HEK293 (cell line): ENCODE data around the gene PHLDB3.

Experiments used
- BCL11A ChIP-seq: fragments of 450-650 bp; formaldehyde crosslinking; IDR thresholded peaks from 2 replicates; pipeline ENCODE4 v1.5.1; 2016; ENCODE audit warnings: low read depth, missing biosample characterization, missing genetic modification characterization
- GFI1B ChIP-seq: fragments of 450-650 bp; formaldehyde crosslinking; IDR thresholded peaks from 2 replicates; pipeline ENCODE4 v1.5.1; 2016; ENCODE audit warnings: missing biosample characterization, missing genetic modification characterization
- GLIS2 ChIP-seq: fragments of 450-650 bp; formaldehyde crosslinking; IDR thresholded peaks from 2 replicates; pipeline ENCODE4 v1.5.1; 2016; ENCODE audit warnings: missing biosample characterization, missing genetic modification characterization
- HOXD13 ChIP-seq: sonication (generic); formaldehyde crosslinking; IDR thresholded peaks from 2 replicates; pipeline ENCODE4 v1.8.0; 2022; ENCODE audit warnings: missing genetic modification reagents, borderline replicate concordance
- KLF8 ChIP-seq: fragments of 450-650 bp; formaldehyde crosslinking; IDR thresholded peaks from 2 replicates; pipeline ENCODE4 v1.5.1; 2016; ENCODE audit warnings: missing biosample characterization, missing genetic modification characterization
- MEIS1 ChIP-seq: sonication (generic); formaldehyde crosslinking; IDR thresholded peaks from 2 replicates; pipeline ENCODE4 v1.8.1; 2022; ENCODE audit warnings: missing genetic modification reagents, mild to moderate bottlenecking, borderline replicate concordance
- RBAK ChIP-seq: fragments of 450-650 bp; formaldehyde crosslinking; IDR thresholded peaks from 2 replicates; pipeline ENCODE4 v1.5.1; 2016; ENCODE audit warnings: missing biosample characterization, missing genetic modification characterization
- YY1 ChIP-seq: fragments of 450-650 bp; formaldehyde crosslinking; IDR thresholded peaks from 2 replicates; pipeline ENCODE4 v1.5.1; 2018; ENCODE audit warnings: missing biosample characterization, missing genetic modification characterization
- ZFP69B ChIP-seq: fragments of 450-650 bp; formaldehyde crosslinking; IDR thresholded peaks from 2 replicates; pipeline ENCODE4 v1.5.1; 2016; ENCODE audit warnings: missing biosample characterization, missing genetic modification characterization
- ZIC2 ChIP-seq: fragments of 450-650 bp; formaldehyde crosslinking; IDR thresholded peaks from 2 replicates; pipeline ENCODE4 v1.5.1; 2016; ENCODE audit warnings: missing biosample characterization, missing genetic modification characterization
- ZNF10 ChIP-seq: fragments of 450-650 bp; formaldehyde crosslinking; IDR thresholded peaks from 2 replicates; pipeline ENCODE4 v1.5.1; 2017; ENCODE audit warnings: missing biosample characterization, missing genetic modification characterization
- ZNF155 ChIP-seq: fragments of 450-650 bp; formaldehyde crosslinking; IDR thresholded peaks from 2 replicates; pipeline ENCODE4 v1.5.1; 2016; ENCODE audit warnings: missing biosample characterization, missing genetic modification characterization
- ZNF239 ChIP-seq: fragments of 450-650 bp; formaldehyde crosslinking; IDR thresholded peaks from 2 replicates; pipeline ENCODE4 v1.5.1; 2016; ENCODE audit warnings: missing biosample characterization, missing genetic modification characterization
- ZNF302 ChIP-seq: fragments of 450-650 bp; formaldehyde crosslinking; IDR thresholded peaks from 2 replicates; pipeline ENCODE4 v1.5.1; 2016; ENCODE audit warnings: missing biosample characterization, missing genetic modification characterization, low read depth
- ZNF391 ChIP-seq: fragments of 450-650 bp; formaldehyde crosslinking; IDR thresholded peaks from 2 replicates; pipeline ENCODE4 v1.5.1; 2016; ENCODE audit warnings: low read depth, missing biosample characterization, missing genetic modification characterization, borderline replicate concordance
- ZNF426 ChIP-seq: fragments of 450-650 bp; formaldehyde crosslinking; IDR thresholded peaks from 2 replicates; pipeline ENCODE4 v1.5.1; 2017; ENCODE audit warnings: missing biosample characterization, missing genetic modification characterization, mild to moderate bottlenecking, inconsistent platforms, moderate library complexity
- ZNF521 ChIP-seq: fragments of 450-650 bp; formaldehyde crosslinking; IDR thresholded peaks from 2 replicates; pipeline ENCODE4 v1.5.1; 2017; ENCODE audit warnings: missing biosample characterization, mild to moderate bottlenecking, missing genetic modification characterization
- ZNF530 ChIP-seq: fragments of 450-650 bp; formaldehyde crosslinking; IDR thresholded peaks from 2 replicates; pipeline ENCODE4 v1.5.1; 2016; ENCODE audit warnings: low read depth, missing biosample characterization, missing genetic modification characterization
- ZNF626 ChIP-seq: fragments of 450-650 bp; sonication (Bioruptor Pico); formaldehyde crosslinking; IDR thresholded peaks from 2 replicates; pipeline ENCODE4 v1.5.1; 2018; ENCODE audit warnings: missing biosample characterization, missing genetic modification characterization, inconsistent platforms
- ZNF629 ChIP-seq: fragments of 450-650 bp; formaldehyde crosslinking; IDR thresholded peaks from 2 replicates; pipeline ENCODE4 v1.5.1; 2017; ENCODE audit warnings: missing biosample characterization, missing genetic modification characterization
- ZNF830 ChIP-seq: fragments of 450-650 bp; IDR thresholded peaks from 2 replicates; pipeline ENCODE4 v1.5.0; 2018; ENCODE audit warnings: missing biosample characterization, missing genetic modification characterization, low read depth, mild to moderate bottlenecking, moderate library complexity
- ZSCAN16 ChIP-seq: fragments of 450-650 bp; formaldehyde crosslinking; IDR thresholded peaks from 2 replicates; pipeline ENCODE4 v1.5.1; 2016; ENCODE audit warnings: missing biosample characterization, missing genetic modification characterization
- ZSCAN23 ChIP-seq: fragments of 450-650 bp; formaldehyde crosslinking; IDR thresholded peaks from 2 replicates; pipeline ENCODE4 v1.5.1; 2016; ENCODE audit warnings: missing biosample characterization, missing genetic modification characterization
- ZSCAN30 ChIP-seq: fragments of 450-650 bp; IDR thresholded peaks from 2 replicates; pipeline ENCODE4 v1.5.1; 2018; ENCODE audit warnings: missing biosample characterization, mild to moderate bottlenecking, missing genetic modification characterization, moderate library complexity
- TF ChIP-seq, protein P1 (sequence below): fragments of 450-650 bp; formaldehyde crosslinking; IDR thresholded peaks from 2 replicates; pipeline ENCODE4 v1.5.1; 2016; ENCODE audit warnings: missing biosample characterization, missing genetic modification characterization, low read depth
- TF ChIP-seq, protein P2 (sequence below): fragments of 450-650 bp; formaldehyde crosslinking; optimal IDR thresholded peaks from 2 replicates; pipeline ENCODE3; 2016; ENCODE audit warnings: missing biosample characterization, mild to moderate bottlenecking, missing genetic modification characterization
- TF ChIP-seq, protein P3 (sequence below): fragments of 450-650 bp; IDR thresholded peaks from 2 replicates; pipeline ENCODE4 v1.5.1; 2018; ENCODE audit warnings: missing biosample characterization, mild to moderate bottlenecking, missing genetic modification characterization
- TF ChIP-seq, protein P4 (sequence below): sonication (generic); formaldehyde crosslinking; IDR thresholded peaks from 2 replicates; pipeline ENCODE4 v1.8.1; 2022; ENCODE audit warnings: mild to moderate bottlenecking, moderate library complexity, missing genetic modification reagents
- TF ChIP-seq, protein P5 (sequence below): fragments of 450-650 bp; formaldehyde crosslinking; conservative IDR thresholded peaks from 2 replicates; pipeline ENCODE4 v1.5.1; 2016; ENCODE audit warnings: low read depth, missing biosample characterization, missing genetic modification characterization
- TF ChIP-seq, protein P6 (sequence below): fragments of 450-650 bp; formaldehyde crosslinking; IDR thresholded peaks from 2 replicates; pipeline ENCODE4 v1.5.1; 2016; ENCODE audit warnings: missing biosample characterization, missing genetic modification characterization

PHLDB3 gene

DNA sequence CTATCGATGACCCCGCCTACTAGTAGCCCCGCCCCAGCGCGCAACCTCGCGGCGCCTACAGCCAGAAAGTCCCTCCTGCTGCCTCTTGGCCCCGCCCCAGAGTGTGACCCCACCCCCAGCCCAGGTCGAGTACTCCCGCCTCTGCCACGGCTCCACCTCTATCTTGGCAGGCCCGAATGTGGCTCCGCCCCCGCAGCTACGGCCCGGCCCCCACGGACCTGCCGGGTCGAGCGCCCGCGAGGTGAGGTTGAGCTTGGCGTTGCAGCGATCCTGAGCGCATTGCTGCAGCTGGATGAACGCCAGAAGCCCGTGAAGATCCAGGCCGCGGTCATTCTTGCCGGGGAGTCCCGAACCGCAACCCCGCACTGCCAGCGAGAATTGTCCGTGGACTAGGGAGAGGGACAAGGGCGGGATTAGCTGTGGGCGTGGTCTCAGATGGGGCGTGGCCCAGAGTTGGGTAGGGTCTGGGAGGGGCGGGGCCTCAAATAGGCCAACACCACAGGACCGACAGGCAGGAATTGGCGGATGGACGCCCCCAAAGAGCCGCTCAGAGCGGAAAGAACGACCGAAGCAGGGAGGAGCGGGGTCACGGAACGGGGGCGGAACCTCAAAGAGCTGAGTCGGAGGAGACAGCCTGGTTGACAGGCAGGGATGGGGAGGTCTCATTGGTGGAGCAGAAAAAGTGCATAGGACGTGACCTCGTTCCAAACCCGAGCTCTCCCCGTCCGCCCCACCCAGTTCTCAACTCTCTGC lies 41.0 kb downstream of the PHLDB3 start (continued):
- TF ChIP-seq HOXD13 (CRISPR knock-in tag), result no peak
- no peak for TF ChIP-seq ZSCAN23 (tag by site-specific recombination)
- TF ChIP-seq, protein P1, sequence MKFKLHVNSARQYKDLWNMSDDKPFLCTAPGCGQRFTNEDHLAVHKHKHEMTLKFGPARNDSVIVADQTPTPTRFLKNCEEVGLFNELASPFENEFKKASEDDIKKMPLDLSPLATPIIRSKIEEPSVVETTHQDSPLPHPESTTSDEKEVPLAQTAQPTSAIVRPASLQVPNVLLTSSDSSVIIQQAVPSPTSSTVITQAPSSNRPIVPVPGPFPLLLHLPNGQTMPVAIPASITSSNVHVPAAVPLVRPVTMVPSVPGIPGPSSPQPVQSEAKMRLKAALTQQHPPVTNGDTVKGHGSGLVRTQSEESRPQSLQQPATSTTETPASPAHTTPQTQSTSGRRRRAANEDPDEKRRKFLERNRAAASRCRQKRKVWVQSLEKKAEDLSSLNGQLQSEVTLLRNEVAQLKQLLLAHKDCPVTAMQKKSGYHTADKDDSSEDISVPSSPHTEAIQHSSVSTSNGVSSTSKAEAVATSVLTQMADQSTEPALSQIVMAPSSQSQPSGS (tag by site-specific recombination), result no peak
- TF ChIP-seq ZNF530 (tag by site-specific recombination), result no peak
- no peak for TF ChIP-seq ZNF830 (tag by site-specific recombination)
- TF ChIP-seq, protein P2, sequence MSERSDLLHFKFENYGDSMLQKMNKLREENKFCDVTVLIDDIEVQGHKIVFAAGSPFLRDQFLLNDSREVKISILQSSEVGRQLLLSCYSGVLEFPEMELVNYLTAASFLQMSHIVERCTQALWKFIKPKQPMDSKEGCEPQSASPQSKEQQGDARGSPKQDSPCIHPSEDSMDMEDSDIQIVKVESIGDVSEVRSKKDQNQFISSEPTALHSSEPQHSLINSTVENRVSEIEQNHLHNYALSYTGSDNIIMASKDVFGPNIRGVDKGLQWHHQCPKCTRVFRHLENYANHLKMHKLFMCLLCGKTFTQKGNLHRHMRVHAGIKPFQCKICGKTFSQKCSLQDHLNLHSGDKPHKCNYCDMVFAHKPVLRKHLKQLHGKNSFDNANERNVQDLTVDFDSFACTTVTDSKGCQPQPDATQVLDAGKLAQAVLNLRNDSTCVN (tag by site-specific recombination), result peak; percentile 61
- TF ChIP-seq ZNF521, result no peak
- TF ChIP-seq, protein P3, sequence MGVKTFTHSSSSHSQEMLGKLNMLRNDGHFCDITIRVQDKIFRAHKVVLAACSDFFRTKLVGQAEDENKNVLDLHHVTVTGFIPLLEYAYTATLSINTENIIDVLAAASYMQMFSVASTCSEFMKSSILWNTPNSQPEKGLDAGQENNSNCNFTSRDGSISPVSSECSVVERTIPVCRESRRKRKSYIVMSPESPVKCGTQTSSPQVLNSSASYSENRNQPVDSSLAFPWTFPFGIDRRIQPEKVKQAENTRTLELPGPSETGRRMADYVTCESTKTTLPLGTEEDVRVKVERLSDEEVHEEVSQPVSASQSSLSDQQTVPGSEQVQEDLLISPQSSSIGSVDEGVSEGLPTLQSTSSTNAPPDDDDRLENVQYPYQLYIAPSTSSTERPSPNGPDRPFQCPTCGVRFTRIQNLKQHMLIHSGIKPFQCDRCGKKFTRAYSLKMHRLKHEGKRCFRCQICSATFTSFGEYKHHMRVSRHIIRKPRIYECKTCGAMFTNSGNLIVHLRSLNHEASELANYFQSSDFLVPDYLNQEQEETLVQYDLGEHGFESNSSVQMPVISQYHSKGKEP (tag by site-specific recombination), result peak; percentile 96
- TF ChIP-seq, protein P4, sequence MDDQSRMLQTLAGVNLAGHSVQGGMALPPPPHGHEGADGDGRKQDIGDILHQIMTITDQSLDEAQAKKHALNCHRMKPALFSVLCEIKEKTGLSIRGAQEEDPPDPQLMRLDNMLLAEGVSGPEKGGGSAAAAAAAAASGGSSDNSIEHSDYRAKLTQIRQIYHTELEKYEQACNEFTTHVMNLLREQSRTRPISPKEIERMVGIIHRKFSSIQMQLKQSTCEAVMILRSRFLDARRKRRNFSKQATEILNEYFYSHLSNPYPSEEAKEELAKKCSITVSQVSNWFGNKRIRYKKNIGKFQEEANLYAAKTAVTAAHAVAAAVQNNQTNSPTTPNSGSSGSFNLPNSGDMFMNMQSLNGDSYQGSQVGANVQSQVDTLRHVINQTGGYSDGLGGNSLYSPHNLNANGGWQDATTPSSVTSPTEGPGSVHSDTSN, result no peak
- TF ChIP-seq ZNF155 (tag by site-specific recombination), result no peak
- no peak for TF ChIP-seq ZIC2 (tag by site-specific recombination)
- TF ChIP-seq ZNF302 (tag by site-specific recombination), result no peak
- TF ChIP-seq GLIS2 (tag by site-specific recombination), result peak; percentile 88
- TF ChIP-seq, protein P5, sequence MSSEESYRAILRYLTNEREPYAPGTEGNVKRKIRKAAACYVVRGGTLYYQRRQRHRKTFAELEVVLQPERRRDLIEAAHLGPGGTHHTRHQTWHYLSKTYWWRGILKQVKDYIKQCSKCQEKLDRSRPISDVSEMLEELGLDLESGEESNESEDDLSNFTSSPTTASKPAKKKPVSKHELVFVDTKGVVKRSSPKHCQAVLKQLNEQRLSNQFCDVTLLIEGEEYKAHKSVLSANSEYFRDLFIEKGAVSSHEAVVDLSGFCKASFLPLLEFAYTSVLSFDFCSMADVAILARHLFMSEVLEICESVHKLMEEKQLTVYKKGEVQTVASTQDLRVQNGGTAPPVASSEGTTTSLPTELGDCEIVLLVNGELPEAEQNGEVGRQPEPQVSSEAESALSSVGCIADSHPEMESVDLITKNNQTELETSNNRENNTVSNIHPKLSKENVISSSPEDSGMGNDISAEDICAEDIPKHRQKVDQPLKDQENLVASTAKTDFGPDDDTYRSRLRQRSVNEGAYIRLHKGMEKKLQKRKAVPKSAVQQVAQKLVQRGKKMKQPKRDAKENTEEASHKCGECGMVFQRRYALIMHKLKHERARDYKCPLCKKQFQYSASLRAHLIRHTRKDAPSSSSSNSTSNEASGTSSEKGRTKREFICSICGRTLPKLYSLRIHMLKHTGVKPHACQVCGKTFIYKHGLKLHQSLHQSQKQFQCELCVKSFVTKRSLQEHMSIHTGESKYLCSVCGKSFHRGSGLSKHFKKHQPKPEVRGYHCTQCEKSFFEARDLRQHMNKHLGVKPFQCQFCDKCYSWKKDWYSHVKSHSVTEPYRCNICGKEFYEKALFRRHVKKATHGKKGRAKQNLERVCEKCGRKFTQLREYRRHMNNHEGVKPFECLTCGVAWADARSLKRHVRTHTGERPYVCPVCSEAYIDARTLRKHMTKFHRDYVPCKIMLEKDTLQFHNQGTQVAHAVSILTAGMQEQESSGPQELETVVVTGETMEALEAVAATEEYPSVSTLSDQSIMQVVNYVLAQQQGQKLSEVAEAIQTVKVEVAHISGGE (tag by site-specific recombination), result 0 out of 2 replicates have a peak, but pooled peaks have one; percentile 34
- 0 out of 2 replicates have a peak, but pooled peaks have one; percentile 24 for TF ChIP-seq BCL11A (tag by site-specific recombination)
- no peak for TF ChIP-seq ZSCAN30 (tag by site-specific recombination)
- TF ChIP-seq ZFP69B (tag by site-specific recombination), result no peak; the same call in none of the 2 replicates
- no peak for TF ChIP-seq ZSCAN16 (tag by site-specific recombination)
- TF ChIP-seq ZNF629 (tag by site-specific recombination), result peak; percentile 63; the same call in 1 of the 2 replicates
- no peak for TF ChIP-seq GFI1B (tag by site-specific recombination)
- TF ChIP-seq KLF8 (tag by site-specific recombination), result peak; percentile 99
- TF ChIP-seq MEIS1 (CRISPR knock-in tag), result no peak
- TF ChIP-seq, protein P6, sequence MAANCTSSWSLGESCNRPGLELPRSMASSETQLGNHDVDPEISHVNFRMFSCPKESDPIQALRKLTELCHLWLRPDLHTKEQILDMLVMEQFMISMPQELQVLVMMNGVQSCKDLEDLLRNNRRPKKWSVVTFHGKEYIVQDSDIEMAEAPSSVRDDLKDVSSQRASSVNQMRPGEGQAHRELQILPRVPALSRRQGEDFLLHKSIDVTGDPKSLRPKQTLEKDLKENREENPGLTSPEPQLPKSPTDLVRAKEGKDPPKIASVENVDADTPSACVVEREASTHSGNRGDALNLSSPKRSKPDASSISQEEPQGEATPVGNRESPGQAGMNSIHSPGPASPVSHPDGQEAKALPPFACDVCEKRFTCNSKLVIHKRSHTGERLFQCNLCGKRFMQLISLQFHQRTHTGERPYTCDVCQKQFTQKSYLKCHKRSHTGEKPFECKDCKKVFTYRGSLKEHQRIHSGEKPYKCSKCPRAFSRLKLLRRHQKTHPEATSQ (tag by site-specific recombination), result no peak; the same call in 1 of the 2 replicates
- TF ChIP-seq ZNF391 (tag by site-specific recombination), result no peak
- no peak for TF ChIP-seq ZNF239 (tag by site-specific recombination)
- no peak for TF ChIP-seq ZNF626
- TF ChIP-seq YY1 (tag by site-specific recombination), result no peak
- no peak for TF ChIP-seq ZNF426 (tag by site-specific recombination)
- no peak for TF ChIP-seq RBAK
- TF ChIP-seq ZNF10 (tag by site-specific recombination), result no peak
